Trophoblast cell (in vitro differentiated cells and primary cell): Measurements from ENCODE around the gene CADM2.

Experiments used
- DNase-seq, 2 donors: peaks; one replicate each; pipeline ENCODE4 v3.0.0-alpha.2; 2016
- H2AFZ ChIP-seq: 2 replicates; pipeline ENCODE4 v1.6.1; 2013; ENCODE audit warnings: low read length, moderate library complexity, mild to moderate bottlenecking; ENCODE audit not compliant: insufficient read depth, poor library complexity
- H2AK5ac ChIP-seq: 2 replicates; pipeline ENCODE4 v1.6.1; 2013; ENCODE audit warnings: mild to moderate bottlenecking, low read length
- H2BK120ac ChIP-seq: 2 replicates; pipeline ENCODE4 v1.6.1; 2013; ENCODE audit warnings: low read length, mild to moderate bottlenecking, moderate library complexity; ENCODE audit not compliant: insufficient read depth, poor library complexity
- H2BK12ac ChIP-seq: 2 replicates; pipeline ENCODE4 v1.6.1; 2013; ENCODE audit warnings: mild to moderate bottlenecking, low read length, moderate library complexity
- H2BK5ac ChIP-seq: 2 replicates; pipeline ENCODE4 v1.6.1; 2013; ENCODE audit warnings: low read length, low read depth, moderate library complexity, mild to moderate bottlenecking; ENCODE audit not compliant: poor library complexity
- H3K14ac ChIP-seq: 2 replicates; pipeline ENCODE4 v1.6.1; 2013; ENCODE audit warnings: mild to moderate bottlenecking, low read length
- H3K18ac ChIP-seq: 2 replicates; pipeline ENCODE4 v1.6.1; 2013; ENCODE audit warnings: mild to moderate bottlenecking, low read length
- H3K23ac ChIP-seq: 2 replicates; pipeline ENCODE4 v1.6.1; 2013; ENCODE audit warnings: low read length
- H3K27ac ChIP-seq: 2 replicates; pipeline ENCODE4 v1.5.1; 2013; ENCODE audit warnings: low read depth, mild to moderate bottlenecking, inconsistent platforms, low read length, moderate library complexity
- H3K27me3 ChIP-seq: 2 replicates; pipeline ENCODE4 v1.6.1; 2013; ENCODE audit warnings: inconsistent platforms, mild to moderate bottlenecking, low read length, moderate library complexity; ENCODE audit not compliant: insufficient read depth
- H3K36me3 ChIP-seq, 2 experiments: 1 replicate in 1 of 2; 2 replicates in 1 of 2; pipeline ENCODE4 v1.6.1; 2013; ENCODE audit warnings: low read length in 2 of 2, mild to moderate bottlenecking in 2 of 2, moderate library complexity in 1 of 2; ENCODE audit not compliant: insufficient read depth in 2 of 2, control insufficient read depth in 1 of 2
- H3K4ac ChIP-seq: 2 replicates; pipeline ENCODE4 v1.6.1; 2013; ENCODE audit warnings: low read depth, mild to moderate bottlenecking, low read length, moderate library complexity
- H3K4me1 ChIP-seq, 2 experiments: 1 replicate in 1 of 2; 2 replicates in 1 of 2; pipeline ENCODE4 v1.6.1; 2013; ENCODE audit warnings: low read length in 2 of 2, mild to moderate bottlenecking in 2 of 2, moderate library complexity in 1 of 2; ENCODE audit not compliant: insufficient read depth in 2 of 2, control insufficient read depth in 1 of 2
- H3K4me2 ChIP-seq: 2 replicates; pipeline ENCODE4 v1.6.1; 2013; ENCODE audit warnings: inconsistent platforms, mild to moderate bottlenecking, low read length, moderate library complexity
- H3K4me3 ChIP-seq: 2 replicates; pipeline ENCODE4 v1.5.1; 2013; ENCODE audit warnings: mild to moderate bottlenecking, low read depth, low read length, inconsistent platforms
- H3K79me1 ChIP-seq: one replicate; pipeline ENCODE4 v1.6.1; 2013; ENCODE audit warnings: low read length
- H3K79me2 ChIP-seq: 2 replicates; pipeline ENCODE4 v1.6.1; 2013; ENCODE audit warnings: low read length, mild to moderate bottlenecking; ENCODE audit not compliant: control insufficient read depth, insufficient read depth, poor library complexity
- H3K9ac ChIP-seq: 2 replicates; pipeline ENCODE4 v1.6.1; 2013; ENCODE audit warnings: mild to moderate bottlenecking, low read length
- H3K9me3 ChIP-seq: 2 replicates; pipeline ENCODE4 v1.6.1; 2013; ENCODE audit warnings: low read depth, mild to moderate bottlenecking, control low read depth, inconsistent platforms, low read length; ENCODE audit not compliant: insufficient read depth
- H4K12ac ChIP-seq: 2 replicates; pipeline ENCODE4 v1.6.1; 2013; ENCODE audit warnings: low read depth, mild to moderate bottlenecking, low read length, moderate library complexity
- H4K8ac ChIP-seq: 2 replicates; pipeline ENCODE4 v1.6.1; 2013; ENCODE audit warnings: low read depth, mild to moderate bottlenecking, low read length, moderate library complexity
- H4K91ac ChIP-seq: one replicate; pipeline ENCODE4 v1.6.1; 2013; ENCODE audit warnings: low read depth, mild to moderate bottlenecking, low read length, moderate library complexity
- WGBS: extraction: QIAGEN DNeasy Blood & Tissue Kit; methylation state at CpG from one replicate; pipeline ENCODE4 v1.1.7; 2013; ENCODE audit warnings: missing lambda C conversion rate; ENCODE audit not compliant: insufficient read length, insufficient coverage; ENCODE audit errors: extremely low coverage; 5-methylcytosine and 5-hydroxymethylcytosine counted together

The CADM2 gene

GRCh38 chr3:85164436-85164835, 205.6 kb downstream of the CADM2 start:
- H2BK120ac ChIP-seq = no peak overlapping the region
- no CpG with 5 or more reads among the region's 1 CpG for WGBS
- H3K79me2 ChIP-seq = no peaks in the 10 kb centered on the region

GRCh38 chr3:85167576-85167975, 208.8 kb downstream of the CADM2 start:
- no peak for DNase-seq
- WGBS = 100% methylated on average over 1 of the region's 1 CpG

More at GRCh38 chr3:85164436-85164835, 205.6 kb downstream of the CADM2 start:
- no peaks in the 10 kb centered on the region for H3K27me3 ChIP-seq
- H3K4me3 ChIP-seq = no peak overlapping the region
- no peak overlapping the region for H3K27ac ChIP-seq
- no peak overlapping the region for H2AK5ac ChIP-seq
- no peak overlapping the region for H3K9ac ChIP-seq
- H4K91ac ChIP-seq = no peak overlapping the region
- H3K9me3 ChIP-seq = no peaks in the 10 kb centered on the region
- no peak overlapping the region for H3K4ac ChIP-seq
- H3K4me1 ChIP-seq = no peaks in the 10 kb centered on the region
- H2BK12ac ChIP-seq = no peak overlapping the region
- H3K23ac ChIP-seq = no peak overlapping the region
- no peak overlapping the region for H3K18ac ChIP-seq
- no peak overlapping the region for H4K8ac ChIP-seq
- no peaks in the 10 kb centered on the region for H3K36me3 ChIP-seq
- no peak overlapping the region for H2AFZ ChIP-seq
- no peak for DNase-seq
- H3K14ac ChIP-seq = no peak overlapping the region
- no peak overlapping the region for H2BK5ac ChIP-seq
- H3K79me1 ChIP-seq = no peaks in the 10 kb centered on the region
- H3K4me2 ChIP-seq = no peak overlapping the region
- H4K12ac ChIP-seq = no peak overlapping the region

GRCh38 chr3:85170646-85171045, 211.9 kb downstream of the CADM2 start:
- Histone ChIP-seq H3K4me2 (no peak overlapping the region), H3K79me1 (no peaks in the 10 kb centered on the region), H3K4me1 (no peaks in the 10 kb centered on the region), H3K14ac (no peak overlapping the region), H3K9ac (no peak overlapping the region), H3K4ac (no peak overlapping the region), H2AFZ (no peak overlapping the region), H3K27me3 (no peaks in the 10 kb centered on the region), H3K23ac (no peak overlapping the region), H3K79me2 (no peaks in the 10 kb centered on the region), H2BK12ac (no peak overlapping the region), H3K27ac (no peak overlapping the region), H4K91ac (no peak overlapping the region), H3K18ac (no peak overlapping the region), H2BK5ac (no peak overlapping the region), H3K4me3 (no peak overlapping the region), H4K8ac (no peak overlapping the region), H4K12ac (no peak overlapping the region), H2AK5ac (no peak overlapping the region), H3K36me3 (no peaks in the 10 kb centered on the region), H2BK120ac (no peak overlapping the region), H3K9me3 (no peaks in the 10 kb centered on the region)
- DNase-seq = no peak
- WGBS = no CpG with 5 or more reads among the region's 1 CpG

More at GRCh38 chr3:85167576-85167975, 208.8 kb downstream of the CADM2 start:
- Histone ChIP-seq H3K4me1 (no peaks in the 10 kb centered on the region), H3K9me3 (no peaks in the 10 kb centered on the region), H3K9ac (no peak overlapping the region), H2BK12ac (no peak overlapping the region), H3K79me1 (no peaks in the 10 kb centered on the region), H3K23ac (no peak overlapping the region), H2AFZ (no peak overlapping the region), H3K27me3 (no peaks in the 10 kb centered on the region), H3K4me3 (no peak overlapping the region), H2BK5ac (no peak overlapping the region), H4K12ac (no peak overlapping the region), H2BK120ac (no peak overlapping the region), H3K79me2 (no peaks in the 10 kb centered on the region), H4K91ac (no peak overlapping the region), H4K8ac (no peak overlapping the region), H3K27ac (no peak overlapping the region), H3K4ac (no peak overlapping the region), H3K4me2 (no peak overlapping the region), H3K36me3 (no peaks in the 10 kb centered on the region), H2AK5ac (no peak overlapping the region), H3K14ac (no peak overlapping the region), H3K18ac (no peak overlapping the region)

- Histone ChIP-seq H4K91ac (no peak overlapping the region), H2AK5ac (no peak overlapping the region), H3K4me2 (no peak overlapping the region), H4K12ac (no peak overlapping the region), H2AFZ (no peak overlapping the region), H3K27ac (no peak overlapping the region), H3K14ac (no peak overlapping the region), H3K9ac (no peak overlapping the region), H3K4me1 (no peaks in the 10 kb centered on the region), H3K4me3 (no peak overlapping the region), H3K23ac (no peak overlapping the region), H3K18ac (no peak overlapping the region), H3K27me3 (no peaks in the 10 kb centered on the region), H2BK5ac (no peak overlapping the region), H3K9me3 (no peaks in the 10 kb centered on the region), H3K79me2 (no peaks in the 10 kb centered on the region), H3K4ac (no peak overlapping the region), H3K79me1 (no peaks in the 10 kb centered on the region), H4K8ac (no peak overlapping the region), H3K36me3 (no peaks in the 10 kb centered on the region), H2BK12ac (no peak overlapping the region), H2BK120ac (no peak overlapping the region)
- no peak for DNase-seq
- no CpG with 5 or more reads among the region's 1 CpG for WGBS
These were observed 213.2 kb downstream of the CADM2 start for GRCh38 chr3:85171976-85172375.
